ENCODE data around the gene TNNI3. TPM values are rescaled to one million over a fixed set of nuclear protein-coding genes. Genes with fewer than 3 reads are reported as not detected.
"Not testable (repeated sequence)": the region's sequence is repeated elsewhere in the genome, so short reads cannot be mapped to it uniquely, and the experiment has no call there.

TNNI3 gene
- polyA plus RNA-seq, 1 of the 3 experiments (the other 2 are of a cell fraction), result 11.4 TPM

DNA sequence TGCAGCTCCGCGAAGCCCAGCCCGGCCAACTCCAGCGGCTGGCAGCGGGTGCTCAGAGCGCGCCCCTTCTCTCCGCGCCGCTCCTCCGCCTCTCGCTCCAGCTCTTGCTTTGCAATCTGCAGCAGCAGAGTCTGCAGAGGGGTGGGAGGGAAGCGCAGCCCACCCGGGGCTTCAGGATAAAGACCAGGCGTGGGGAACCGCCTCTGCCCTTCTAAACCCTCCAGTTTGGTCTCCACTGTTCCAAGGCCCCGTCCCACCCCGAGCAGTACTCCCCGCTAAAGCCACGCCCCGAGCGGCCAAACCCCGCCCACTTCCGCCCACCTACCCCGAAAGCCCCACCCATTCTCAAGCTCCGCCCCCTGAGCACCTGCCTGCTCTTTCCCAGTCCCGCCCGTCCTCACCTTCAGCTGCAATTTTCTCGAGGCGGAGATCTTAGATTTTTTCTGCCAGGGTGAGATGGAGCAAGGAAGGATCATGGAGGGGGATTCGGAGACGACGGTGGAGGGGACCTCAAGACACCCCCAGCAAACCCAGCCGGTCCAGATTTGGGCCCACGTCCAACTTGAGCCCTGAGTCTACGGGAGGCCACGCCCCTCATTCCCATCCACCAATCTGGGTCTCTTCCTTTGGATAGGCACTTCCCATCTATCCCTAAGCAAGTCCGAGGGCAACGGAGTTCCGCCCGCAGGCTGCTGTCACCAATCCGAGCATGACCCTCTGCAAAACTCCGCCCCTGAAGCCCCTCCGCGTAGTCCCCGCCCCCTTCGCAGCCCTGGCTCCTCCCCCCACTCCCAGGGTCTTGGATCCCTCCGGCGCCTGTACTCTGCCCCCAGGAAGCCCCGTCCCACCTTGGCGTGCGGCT, 1.1 kb downstream of the TNNI3 start:
- CTCF ChIA-PET, result interaction anchor here (0.9 to 2.3 kb wide), 6 partner anchors 10 to 262 kb away, joined by 3 to 11 read pairs (median 3); partner anchors contain the start of gene DNAAF3
- Histone ChIP-seq H4K20me1 (ENCODE audit: insufficient read depth) (no peaks in the 10 kb centered on the region), H2AFZ (ENCODE audit: low read depth) (peak overlapping the region; percentile 68; the same call in 1 of the 2 replicates), H3K27ac (ENCODE audit: low read depth in 2 of 2, low read length in 1 of 2) (no peak overlapping the region; a peak in 1 of 4 replicates), H3K4me1 (ENCODE audit: control insufficient read depth in 1 of 2, insufficient read depth in 2 of 2, low read depth in 1 of 2, low read length in 1 of 2) (peaks cover 0 to 10% of the 10 kb centered on the region in 2 experiments; a peak in 1 of 4 replicates), H3K9me3 (no peaks in the 10 kb centered on the region), H3F3A (replicated peaks; ENCODE audit: insufficient read depth) (peaks cover 7% of the 10 kb centered on the region), H3K9me2 (no peaks in the 10 kb centered on the region), H3K4me3 (ENCODE audit: low read depth in 2 of 2, low read length in 1 of 2) (peak overlapping the region; percentile 53 to 54; a peak in 3 of 4 replicates), H3K27me3 (ENCODE audit: insufficient read depth) (peaks cover 7% of the 10 kb centered on the region), H3K9ac (no peak overlapping the region), H3K79me2 (ENCODE audit: insufficient read depth) (no peaks in the 10 kb centered on the region), H3K36me3 (replicated peaks in 1 of 2; ENCODE audit: control insufficient read depth in 1 of 2, insufficient read depth in 2 of 2, low read length in 1 of 2) (no peaks in the 10 kb centered on the region), H3K4me2 (peak overlapping the region; percentile 69)
- TF ChIP-seq EP300 (IDR thresholded peaks at IDR 0.05; ENCODE audit: borderline replicate concordance in 1 of 2, low read depth in 1 of 2, low read length in 1 of 2), result no peak
- TF ChIP-seq, protein P1, sequence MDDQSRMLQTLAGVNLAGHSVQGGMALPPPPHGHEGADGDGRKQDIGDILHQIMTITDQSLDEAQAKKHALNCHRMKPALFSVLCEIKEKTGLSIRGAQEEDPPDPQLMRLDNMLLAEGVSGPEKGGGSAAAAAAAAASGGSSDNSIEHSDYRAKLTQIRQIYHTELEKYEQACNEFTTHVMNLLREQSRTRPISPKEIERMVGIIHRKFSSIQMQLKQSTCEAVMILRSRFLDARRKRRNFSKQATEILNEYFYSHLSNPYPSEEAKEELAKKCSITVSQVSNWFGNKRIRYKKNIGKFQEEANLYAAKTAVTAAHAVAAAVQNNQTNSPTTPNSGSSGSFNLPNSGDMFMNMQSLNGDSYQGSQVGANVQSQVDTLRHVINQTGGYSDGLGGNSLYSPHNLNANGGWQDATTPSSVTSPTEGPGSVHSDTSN (IDR thresholded peaks at IDR 0.05), result peak; percentile 28; the same call in 1 of the 2 replicates
- 5% methylated on average over 35 of the region's 52 CpGs for WGBS (ENCODE audit: low lambda C conversion rate)
- DNase-seq, result peak; percentile 92
- POLR2A ChIA-PET, result interaction anchor here (0.6 kb wide), 1 partner anchor 103 kb away, joined by 3 read pairs; the partner anchor contains the start of gene PPP6R1

DNA sequence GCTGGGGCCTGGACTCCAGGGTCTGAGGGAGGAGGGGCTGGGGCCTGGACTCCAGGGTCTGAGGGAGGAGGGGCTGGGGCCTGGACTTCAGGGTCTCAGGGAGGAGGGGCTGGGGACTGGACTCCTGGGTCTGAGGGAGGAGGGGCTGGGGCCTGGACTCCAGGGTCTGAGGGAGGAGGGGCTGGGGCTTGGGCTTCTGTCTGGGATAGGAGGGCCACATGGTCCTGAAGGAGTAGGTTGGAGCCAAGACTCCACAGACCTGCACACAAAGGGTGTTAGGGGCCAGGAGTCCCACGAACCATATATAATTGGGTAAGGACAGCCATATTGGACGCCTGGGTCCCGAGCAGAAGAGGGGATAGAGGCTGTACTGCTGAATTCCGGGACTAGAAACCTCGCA, 1.7 kb downstream of the TNNI3 start:
- H3K9ac ChIP-seq; H3K27ac ChIP-seq (ENCODE audit: low read depth in 2 of 2, low read length in 1 of 2); H3K27me3 ChIP-seq (ENCODE audit: insufficient read depth); H4K20me1 ChIP-seq (ENCODE audit: insufficient read depth); H3K36me3 ChIP-seq (replicated peaks in 1 of 2; ENCODE audit: control insufficient read depth in 1 of 2, insufficient read depth in 2 of 2, low read length in 1 of 2); H3K4me1 ChIP-seq (ENCODE audit: control insufficient read depth in 1 of 2, insufficient read depth in 2 of 2, low read depth in 1 of 2, low read length in 1 of 2); H3K79me2 ChIP-seq (ENCODE audit: insufficient read depth); H3K9me3 ChIP-seq; H3F3A ChIP-seq (replicated peaks; ENCODE audit: insufficient read depth); H3K9me2 ChIP-seq; DNase-seq: not testable (repeated sequence)
- Histone ChIP-seq H3K4me3 (ENCODE audit: low read depth in 2 of 2, low read length in 1 of 2) (peak overlapping the region; percentile 53 to 54; a peak in 3 of 4 replicates), H2AFZ (ENCODE audit: low read depth) (0 out of 2 replicates have a peak overlapping the region, but pooled peaks have one; percentile 68), H3K4me2 (peak overlapping the region; percentile 69)
- ChIA-PET CTCF (interaction anchor here (0.9 to 2.3 kb wide), 6 partner anchors 11 to 262 kb away, joined by 3 to 11 read pairs (median 3); partner anchors contain the start of gene DNAAF3), POLR2A (interaction anchor here (0.6 kb wide), 1 partner anchor 103 kb away, joined by 3 read pairs; the partner anchor contains the start of gene PPP6R1)
- WGBS (ENCODE audit: low lambda C conversion rate), result 6% methylated on average over 5 of the region's 5 CpGs

DNA sequence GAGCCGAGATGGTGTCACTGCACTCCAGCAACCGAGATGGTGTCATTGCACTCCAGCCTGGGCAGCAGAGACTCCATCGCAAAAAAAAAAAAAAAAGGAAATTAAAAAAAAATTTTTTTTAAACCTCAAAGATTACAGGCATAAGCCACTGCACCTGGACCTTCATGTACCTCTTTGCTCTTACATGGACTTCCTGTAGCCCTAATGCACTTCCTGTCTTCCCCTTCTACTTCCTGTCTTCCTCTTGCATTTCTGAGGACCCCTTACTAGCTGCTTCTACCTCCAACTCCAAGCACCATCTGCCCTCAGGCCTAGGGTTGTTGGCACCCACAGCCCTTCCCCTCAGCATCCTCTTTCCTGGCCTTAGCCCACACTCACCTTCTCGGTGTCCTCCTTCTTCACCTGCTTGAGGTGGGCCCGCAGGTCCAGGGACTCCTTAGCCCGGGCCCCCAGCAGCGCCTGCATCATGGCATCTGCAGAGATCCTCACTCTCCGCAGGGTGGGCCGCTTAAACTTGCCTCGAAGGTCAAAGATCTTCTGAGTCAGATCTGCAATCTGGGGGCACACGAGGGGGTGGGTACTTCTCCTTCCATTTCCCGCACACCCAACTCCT, 3.8 kb downstream of the TNNI3 start:
- H3K4me2 ChIP-seq, result no peak overlapping the region
- no peak for TF ChIP-seq SMC3 (IDR thresholded peaks at IDR 0.05; ENCODE audit: low read depth, low read length)
- TF ChIP-seq, protein P2, sequence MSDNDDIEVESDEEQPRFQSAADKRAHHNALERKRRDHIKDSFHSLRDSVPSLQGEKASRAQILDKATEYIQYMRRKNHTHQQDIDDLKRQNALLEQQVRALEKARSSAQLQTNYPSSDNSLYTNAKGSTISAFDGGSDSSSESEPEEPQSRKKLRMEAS (IDR thresholded peaks at IDR 0.05; ENCODE audit: low read depth), result no peak
- TF ChIP-seq FOSL2 (IDR thresholded peaks at IDR 0.05; ENCODE audit: borderline replicate concordance, low read depth), result no peak
- no peak for TF ChIP-seq RXRA (IDR thresholded peaks at IDR 0.05; ENCODE audit: borderline replicate concordance, low read depth)
- TF ChIP-seq MXI1 (IDR thresholded peaks at IDR 0.05; ENCODE audit: low read depth, low read length), result no peak
- no peak for TF ChIP-seq EZH2phosphoT487 (IDR thresholded peaks at IDR 0.05; ENCODE audit: borderline replicate concordance, low read depth)
- TF ChIP-seq NFIC (IDR thresholded peaks at IDR 0.05; ENCODE audit: borderline replicate concordance), result no peak
- TF ChIP-seq GATA2 (CRISPR knock-in tag; IDR thresholded peaks at IDR 0.05), result no peak
- no peak for TF ChIP-seq CHD2 (IDR thresholded peaks at IDR 0.05; ENCODE audit: low read length, partially characterized antibody)
- H2AFZ ChIP-seq (ENCODE audit: low read depth), result no peak overlapping the region
- WGBS (ENCODE audit: low lambda C conversion rate), result 76% methylated on average over 12 of the region's 12 CpGs
- H3K9me2 ChIP-seq, result no peaks in the 10 kb centered on the region
- no peak overlapping the region for H3K9ac ChIP-seq
- H3K4me3 ChIP-seq (ENCODE audit: low read depth in 2 of 2, low read length in 1 of 2), result no peak overlapping the region
- POLR2A ChIA-PET, result no interaction called here
- no peak overlapping the region for H3K27ac ChIP-seq (ENCODE audit: low read depth in 2 of 2, low read length in 1 of 2)
- no peak for DNase-seq
- CTCF ChIA-PET, result interaction anchor here (1.0 to 1.6 kb wide), 4 partner anchors 12 to 138 kb away, joined by 3 to 6 read pairs (median 3); partner anchors contain the start of gene DNAAF3
- peaks cover 7% of the 10 kb centered on the region for H3F3A ChIP-seq (replicated peaks; ENCODE audit: insufficient read depth)
- peaks cover 0 to 10% of the 10 kb centered on the region in 2 experiments; a peak in 1 of 4 replicates for H3K4me1 ChIP-seq (ENCODE audit: control insufficient read depth in 1 of 2, insufficient read depth in 2 of 2, low read depth in 1 of 2, low read length in 1 of 2)
- H3K27me3 ChIP-seq (ENCODE audit: insufficient read depth), result peaks cover 14% of the 10 kb centered on the region
- H3K9me3 ChIP-seq, result no peaks in the 10 kb centered on the region
- H3K36me3 ChIP-seq (replicated peaks in 1 of 2; ENCODE audit: control insufficient read depth in 1 of 2, insufficient read depth in 2 of 2, low read length in 1 of 2), result no peaks in the 10 kb centered on the region
- no peaks in the 10 kb centered on the region for H4K20me1 ChIP-seq (ENCODE audit: insufficient read depth)
- no peaks in the 10 kb centered on the region for H3K79me2 ChIP-seq (ENCODE audit: insufficient read depth)

Measured in SK-N-SH (cell line).